OCI-LY7 (cell line): ENCODE data around the gene PDCD1LG2. TPM values are rescaled to one million over a fixed set of nuclear protein-coding genes. Genes with fewer than 3 reads are reported as not detected.
"Not testable (repeated sequence)": the region's sequence is repeated elsewhere in the genome, so short reads cannot be mapped to it uniquely, and the experiment has no call there.

Experiments
- BruUV-seq: library from RNA; stranded (reverse); fragments of 400-500 nt; replicated peaks from 2 replicates; lab custom pipeline; 2021; lab: Mats Ljungman, UMichigan
- CTCF ChIA-PET: fragments of 300-600 bp; sonication (Branson Sonifier 250); formaldehyde crosslinking; loops from one replicate; lab custom pipeline; 2022; ENCODE audit warnings: antibody characterized with exemption; ENCODE audit not compliant: unreplicated experiment; lab: Charles Lee
- POLR2A ChIA-PET: fragments of 300-600 bp; sonication (Branson Sonifier 250); formaldehyde crosslinking; loops from one replicate; lab custom pipeline; 2022; ENCODE audit warnings: antibody characterized with exemption; lab: Charles Lee
- DNase-seq: peaks from one replicate; pipeline ENCODE4 v3.0.0-alpha.2; 2015; ENCODE audit warnings: low spot score
- H2AFZ ChIP-seq: fragments of 200-600 bp; sonication (generic), shearing (Covaris generic); 2 replicates; pipeline ENCODE4 v1.6.1; 2014; ENCODE audit warnings: mild to moderate bottlenecking, antibody characterized with exemption, low read length, moderate library complexity
- H3K27ac ChIP-seq: fragments of 200-600 bp; sonication (generic); 2 replicates; pipeline ENCODE4 v1.5.1; 2014; ENCODE audit warnings: mixed run types, low read depth, mild to moderate bottlenecking, moderate library complexity, low read length, inconsistent platforms; ENCODE audit not compliant: poor library complexity, severe bottlenecking
- H3K36me3 ChIP-seq: fragments of 200-600 bp; sonication (generic); 2 replicates; pipeline ENCODE4 v1.6.1; 2014; ENCODE audit warnings: mild to moderate bottlenecking, antibody characterized with exemption, low read length, moderate library complexity, mixed read lengths; ENCODE audit not compliant: insufficient read depth
- H3K4me1 ChIP-seq: fragments of 200-600 bp; sonication (generic); 2 replicates; pipeline ENCODE4 v1.5.1; 2014; ENCODE audit warnings: mild to moderate bottlenecking, low read length; ENCODE audit not compliant: insufficient read depth, poor library complexity, severe bottlenecking
- H3K4me2 ChIP-seq: fragments of 200-600 bp; sonication (generic); 2 replicates; pipeline ENCODE4 v1.6.1; 2014; ENCODE audit warnings: mild to moderate bottlenecking, low read length
- H3K4me3 ChIP-seq: fragments of 200-600 bp; sonication (generic); 2 replicates; pipeline ENCODE4 v1.5.1; 2014; ENCODE audit warnings: mild to moderate bottlenecking, low read depth, low read length; ENCODE audit not compliant: poor library complexity, severe bottlenecking
- H3K79me2 ChIP-seq: fragments of 200-600 bp; sonication (generic); 2 replicates; pipeline ENCODE4 v1.6.1; 2016; ENCODE audit warnings: low read depth, mild to moderate bottlenecking, low read length, moderate library complexity, mixed read lengths; ENCODE audit not compliant: insufficient read depth
- H3K9me2 ChIP-seq: fragments of 200-600 bp; sonication (generic); 2 replicates; pipeline ENCODE4 v1.6.1; 2016; ENCODE audit warnings: mild to moderate bottlenecking, low read length, mixed read lengths; ENCODE audit not compliant: insufficient read depth
- H3K9me3 ChIP-seq: fragments of 200-600 bp; sonication (generic); 2 replicates; pipeline ENCODE4 v1.6.1; 2014; ENCODE audit warnings: mild to moderate bottlenecking, mixed run types, low read length, mixed read lengths
- H4K20me1 ChIP-seq: fragments of 200-600 bp; sonication (generic); 2 replicates; pipeline ENCODE4 v1.6.1; 2014; ENCODE audit warnings: mild to moderate bottlenecking, antibody characterized with exemption, low read length, moderate library complexity, mixed read lengths; ENCODE audit not compliant: insufficient read depth
- EZH2phosphoT487 ChIP-seq: fragments of 200-600 bp; sonication (generic); IDR thresholded peaks from 2 replicates; pipeline ENCODE4 v1.6.1; 2018; ENCODE audit warnings: low read depth, borderline replicate concordance, mild to moderate bottlenecking, mixed run types, antibody characterized with exemption, low read length, moderate library complexity, mixed read lengths
- intact Hi-C: fragments of 100-400 bp; cut with micrococcal nuclease; formaldehyde crosslinking; loops from one replicate; pipeline ENCODE4 v1.10.0; 2022; ENCODE audit not compliant: unreplicated experiment
- total RNA-seq, 2 experiments: library from RNA; depleted of rRNA in 1 of 2; stranded (reverse); fragments of >200 nt in 1 of 2; shearing (Covaris generic) in 1 of 2; gene quantifications; 2 replicates each; pipeline ENCODE4 v1.2.3, GENCODE V29; 2014 to 2022
- TF ChIP-seq, protein P1 (sequence below): fragments of 200-600 bp; sonication (generic); conservative IDR thresholded peaks from 2 replicates; pipeline ENCODE4 v1.5.1; 2014; ENCODE audit warnings: mild to moderate bottlenecking, antibody characterized with exemption, low read length, moderate library complexity, mixed read lengths

PDCD1LG2 gene
- total RNA-seq, 2 experiments from 2014 or later = not detected

DNA sequence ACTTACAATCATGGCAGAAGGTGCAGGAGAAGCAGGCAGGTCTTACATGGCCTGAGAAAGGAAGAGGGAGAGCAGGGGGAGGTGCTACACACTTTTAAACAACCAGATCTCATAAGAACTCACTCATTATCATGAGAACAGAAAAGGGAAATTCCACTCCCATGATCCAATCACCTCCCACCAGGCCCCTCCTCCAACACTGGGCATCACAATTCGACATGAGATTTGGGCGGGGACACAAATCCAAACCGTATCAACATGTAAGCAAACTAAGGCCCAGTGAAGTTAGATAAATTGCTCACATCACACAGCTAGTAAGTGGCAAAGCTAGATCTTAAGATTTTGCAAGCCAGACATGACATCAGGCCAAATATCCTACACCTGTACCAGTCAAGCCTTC is 70.3 kb downstream of the PDCD1LG2 start:
- Histone ChIP-seq H3K4me3 (no peak overlapping the region), H3K4me1 (peaks cover 25% of the 10 kb centered on the region), H3K27ac (no peak overlapping the region), H3K79me2 (no peaks in the 10 kb centered on the region), H2AFZ (no peak overlapping the region), H3K9me3 (no peaks in the 10 kb centered on the region), H3K4me2 (no peak overlapping the region), H3K36me3 (peaks cover 14% of the 10 kb centered on the region), H3K9me2 (no peaks in the 10 kb centered on the region), H4K20me1 (no peaks in the 10 kb centered on the region)
- ChIA-PET POLR2A (interaction anchor here (0.8 kb wide), 1 partner anchor 10 kb away, joined by 3 read pairs; no protein-coding TSS in a partner anchor), CTCF (no interaction called here)
- TF ChIP-seq EZH2phosphoT487 = no peak
- TF ChIP-seq, protein P1, sequence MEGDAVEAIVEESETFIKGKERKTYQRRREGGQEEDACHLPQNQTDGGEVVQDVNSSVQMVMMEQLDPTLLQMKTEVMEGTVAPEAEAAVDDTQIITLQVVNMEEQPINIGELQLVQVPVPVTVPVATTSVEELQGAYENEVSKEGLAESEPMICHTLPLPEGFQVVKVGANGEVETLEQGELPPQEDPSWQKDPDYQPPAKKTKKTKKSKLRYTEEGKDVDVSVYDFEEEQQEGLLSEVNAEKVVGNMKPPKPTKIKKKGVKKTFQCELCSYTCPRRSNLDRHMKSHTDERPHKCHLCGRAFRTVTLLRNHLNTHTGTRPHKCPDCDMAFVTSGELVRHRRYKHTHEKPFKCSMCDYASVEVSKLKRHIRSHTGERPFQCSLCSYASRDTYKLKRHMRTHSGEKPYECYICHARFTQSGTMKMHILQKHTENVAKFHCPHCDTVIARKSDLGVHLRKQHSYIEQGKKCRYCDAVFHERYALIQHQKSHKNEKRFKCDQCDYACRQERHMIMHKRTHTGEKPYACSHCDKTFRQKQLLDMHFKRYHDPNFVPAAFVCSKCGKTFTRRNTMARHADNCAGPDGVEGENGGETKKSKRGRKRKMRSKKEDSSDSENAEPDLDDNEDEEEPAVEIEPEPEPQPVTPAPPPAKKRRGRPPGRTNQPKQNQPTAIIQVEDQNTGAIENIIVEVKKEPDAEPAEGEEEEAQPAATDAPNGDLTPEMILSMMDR = no peak
- DNase-seq = no peak
- intact Hi-C loops = no loop called here
- BruUV-seq = no TSS peak

DNA sequence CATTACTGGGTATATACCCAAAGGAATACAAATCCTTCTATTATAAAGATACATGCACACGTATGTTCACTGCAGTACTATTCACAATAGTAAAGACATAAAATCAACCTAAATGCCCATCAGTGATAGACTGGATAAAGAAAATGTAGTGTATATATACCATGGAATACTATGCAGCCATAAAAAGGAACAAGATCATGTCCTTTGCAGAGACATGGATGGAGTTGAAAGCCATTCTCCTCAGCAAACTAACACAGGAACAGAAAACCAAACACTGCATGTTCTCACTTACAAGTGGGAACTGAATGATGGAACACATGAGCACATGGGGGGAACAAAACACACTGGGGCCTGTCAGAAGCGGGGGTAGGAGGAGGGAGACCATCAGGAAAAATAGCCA is 71.4 kb downstream of the PDCD1LG2 start:
- POLR2A ChIA-PET = interaction anchor here (1.0 to 1.6 kb wide), 2 partner anchors 46 to 50 kb away, joined by 3 to 5 read pairs; no protein-coding TSS in a partner anchor

DNA sequence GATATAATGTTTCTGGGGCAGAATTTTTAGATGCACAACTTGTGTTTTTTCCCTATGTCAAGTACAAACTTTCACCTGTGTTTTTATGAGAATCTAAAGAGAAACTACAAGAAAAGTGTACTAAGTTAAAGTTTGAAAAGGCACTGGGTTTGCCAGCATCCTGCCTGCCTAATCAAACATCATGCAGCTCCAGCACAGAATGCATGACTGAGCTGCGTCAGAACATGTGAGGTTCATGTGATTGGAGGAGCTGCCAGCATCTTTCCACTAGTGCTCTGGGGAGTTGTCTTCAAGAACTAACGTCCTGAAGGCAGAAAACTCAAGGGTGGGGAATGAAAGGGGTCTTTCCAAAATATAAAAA is 72.5 kb downstream of the PDCD1LG2 start:
- peaks cover 8% of the 10 kb centered on the region for H3K36me3 ChIP-seq
- peak overlapping the region; percentile 18; the same call in 1 of the 2 replicates for H3K4me2 ChIP-seq
- H3K4me1 ChIP-seq = peaks cover 33% of the 10 kb centered on the region
- peak; percentile 63 for DNase-seq
- no peaks in the 10 kb centered on the region for H3K79me2 ChIP-seq
- H3K4me3 ChIP-seq = no peak overlapping the region
- H4K20me1 ChIP-seq = no peaks in the 10 kb centered on the region
- no peaks in the 10 kb centered on the region for H3K9me3 ChIP-seq
- H2AFZ ChIP-seq = no peak overlapping the region; the same call in 1 of the 2 replicates
- H3K27ac ChIP-seq = no peak overlapping the region
- ChIA-PET POLR2A (interaction anchor here (0.6 to 2.6 kb wide), 15 partner anchors 12 to 268 kb away, joined by 3 to 11 read pairs (median 4); partner anchors contain the start of gene PLGRKT), CTCF (interaction anchor here (1.0 kb wide), 1 partner anchor 145 kb away, joined by 4 read pairs; the partner anchor contains the start of gene PLGRKT)
- intact Hi-C loops = no loop called here
- BruUV-seq = no TSS peak
- H3K9me2 ChIP-seq = no peaks in the 10 kb centered on the region
- TF ChIP-seq EZH2phosphoT487 = no peak
- TF ChIP-seq, protein P1 = no peak

More for the DNA sequence above, 71.4 kb downstream of the PDCD1LG2 start:
- H3K9me2 ChIP-seq, H3K79me2 ChIP-seq, BruUV-seq, H2AFZ ChIP-seq, H3K4me2 ChIP-seq, H3K9me3 ChIP-seq, CTCF ChIA-PET, H3K4me3 ChIP-seq, intact Hi-C loops, DNase-seq, H4K20me1 ChIP-seq, H3K27ac ChIP-seq: not testable (repeated sequence)
- Histone ChIP-seq H3K4me1 (peaks cover 34% of the 10 kb centered on the region), H3K36me3 (peaks cover 13% of the 10 kb centered on the region)
